K562 (cell line): ENCODE results near the gene DNAJA1. TPM values are rescaled to one million over a fixed set of nuclear protein-coding genes. Genes with fewer than 3 reads are reported as not detected.

ENCODE experiments used
- E2F6 ChIP-seq, 2 experiments: IDR thresholded peaks; 2 replicates each; pipeline ENCODE4 v1.6.1; 2011; ENCODE audit warnings: borderline replicate concordance in 1 of 2, control low read depth in 1 of 2, low read depth in 1 of 2, low read length in 1 of 2, mild to moderate bottlenecking in 1 of 2, mixed read lengths in 1 of 2, moderate library complexity in 1 of 2; ENCODE audit not compliant: insufficient read depth in 1 of 2, insufficient read length in 1 of 2, poor library complexity in 1 of 2, severe bottlenecking in 1 of 2; ENCODE audit errors: extremely low read depth in 1 of 2
- ELF1 ChIP-seq: fragments of 200-800 bp; sonication (Bioruptor generic); IDR thresholded peaks from 2 replicates; pipeline ENCODE4 v1.6.1; 2016; ENCODE audit warnings: missing genetic modification characterization, missing compliant biosample characterization
- ETV6 ChIP-seq, 3 experiments: fragments of 150-350 bp in 1 of 3; sonication (generic) in 1 of 3; formaldehyde crosslinking in 1 of 3; IDR thresholded peaks; 2 replicates each; pipeline versions ENCODE4 v1.6.1 to v1.8.0; 2014 to 2022; ENCODE audit warnings: borderline replicate concordance in 2 of 3, low read depth in 2 of 3, antibody characterized with exemption in 1 of 3, low read length in 1 of 3, mild to moderate bottlenecking in 1 of 3, missing genetic modification reagents in 1 of 3
- FOXJ2 ChIP-seq: fragments of 200-800 bp; sonication (Bioruptor generic); IDR thresholded peaks from 2 replicates; pipeline ENCODE4 v1.6.1; 2016; ENCODE audit warnings: missing genetic modification characterization, missing compliant biosample characterization
- LCOR ChIP-seq: sonication (generic); formaldehyde crosslinking; IDR thresholded peaks from 2 replicates; pipeline ENCODE4 v1.8.0; 2022; ENCODE audit warnings: mild to moderate bottlenecking, missing genetic modification reagents
- MBD2 ChIP-seq: sonication (generic); IDR thresholded peaks from 2 replicates; pipeline ENCODE4 v1.6.1; 2016; ENCODE audit warnings: low read depth, borderline replicate concordance
- NRF1 ChIP-seq, 2 experiments: fragments of 450-650 bp; IDR thresholded peaks in 1 of 2; conservative IDR thresholded peaks in 1 of 2; 2 replicates each; pipeline ENCODE4 v1.6.1; 2014; ENCODE audit warnings: mild to moderate bottlenecking in 2 of 2
- THAP12 ChIP-seq: fragments of 250-450 bp; sonication (Bioruptor Pico); IDR thresholded peaks from 2 replicates; pipeline ENCODE4 v1.9.0; 2021; ENCODE audit warnings: mild to moderate bottlenecking, inconsistent platforms
- ZNF407 ChIP-seq: fragments of 450-650 bp; IDR thresholded peaks from 2 replicates; pipeline ENCODE4 v1.6.1; 2016; ENCODE audit warnings: low read depth
- polyA plus RNA-seq, 8 experiments: library from polyadenylated mRNA; depleted of rRNA in 4 of 8; stranded (reverse) in 5 of 8; unstranded in 3 of 8; fragments of >200 nt; fragmentation: Nextera tagmentation in 2 of 8; fragmentation: Illumina TruSeq in 1 of 8; extraction: Ambion mirVana in 2 of 8; extraction: Trizol in 1 of 8; gene quantifications; 2 replicates each; pipeline versions ENCODE4 v1.2.1 to v1.2.3, GENCODE V29; 2011 to 2014; ENCODE audit warnings: inconsistent platforms in 1 of 8, missing spikeins in 1 of 8
- total RNA-seq, 7 experiments: library from RNA; depleted of rRNA in 6 of 7; stranded (reverse); fragments of >200 nt in 6 of 7; fragmentation: Illumina TruSeq in 2 of 7; extraction: Trizol in 2 of 7; gene quantifications; 2 replicates each; pipeline versions ENCODE4 v1.2.1 to v1.2.3, GENCODE V29; 2011 to 2021; ENCODE audit warnings: low replicate concordance in 1 of 7

DNAJA1 gene
- total and polyA plus RNA-seq, 9 of the 15 experiments (the other 6 are each of a cell fraction or from before 2014, with no cell fraction given): 109 to 359 (median 175) TPM

GRCh38 chr9:33024966-33025571 lies at the start of gene DNAJA1 (continued):
- no peak for TF ChIP-seq ETV6 (IDR thresholded peaks at IDR 0.05; ENCODE audit: borderline replicate concordance in 1 of 2, low read depth in 2 of 2, low read length in 1 of 2)
- no peak for TF ChIP-seq ETV6 (CRISPR knock-in tag; IDR thresholded peaks at IDR 0.05; ENCODE audit: borderline replicate concordance)
- TF ChIP-seq THAP12: 0 out of 2 replicates have a peak, but pooled peaks have one; percentile 22
- 0 out of 2 replicates have a peak, but pooled peaks have one; percentile 3 for TF ChIP-seq FOXJ2
- no peak for TF ChIP-seq ZNF407
- peak; percentile 79 to 84; a peak in 3 of 4 replicates for TF ChIP-seq NRF1 (conservative IDR thresholded peaks at IDR 0.05 in 1 of 2, IDR thresholded peaks at IDR 0.05 in 1 of 2)
- TF ChIP-seq LCOR (CRISPR knock-in tag): 0 out of 2 replicates have a peak, but pooled peaks have one; percentile 1
- peak; percentile 67; the same call in 1 of the 2 replicates for TF ChIP-seq MBD2
- peak in 1 of 2 experiments; percentile 35 for TF ChIP-seq E2F6 (IDR thresholded peaks at IDR 0.05; ENCODE audit: borderline replicate concordance in 1 of 2, extremely low read depth in 1 of 2, insufficient read depth in 1 of 2, insufficient read length in 1 of 2, low read depth in 1 of 2, low read length in 1 of 2, poor library complexity in 1 of 2, severe bottlenecking in 1 of 2)
- peak; percentile 70 for TF ChIP-seq ELF1
